SK-MEL-5 (cell line): ENCODE measurements around the gene IL31. TPM values are rescaled to one million over a fixed set of nuclear protein-coding genes. Genes with fewer than 3 reads are reported as not detected.

Experiments used
- DNase-seq: peaks from one replicate; pipeline ENCODE4 v3.0.0-alpha.2; 2016; ENCODE audit warnings: low read depth, low spot score
- in situ Hi-C: cut with HindIII; loops from 2 replicates; pipeline ENCODE4 v1.10.0; 2016; ENCODE audit warnings: low sequenced_read_pairs, high pct_unique_total_duplicates, low pct_unique_long_range_greater_than_20kb
- total RNA-seq: library from RNA; depleted of rRNA; stranded (reverse); fragments of >200 nt; shearing (Covaris generic); gene quantifications from 2 replicates; pipeline ENCODE4 v1.2.3, GENCODE V29; 2014

IL31 gene
- total RNA-seq, 1 experiment from 2014 or later: not detected

GRCh38 chr12:122167356-122167925, 6.6 kb downstream of the IL31 start:
- in situ Hi-C loops: no loop called here
- DNase-seq: no peak

GRCh38 chr12:122166422-122167349, 7.3 kb downstream of the IL31 start:
- no peak for DNase-seq
- in situ Hi-C loops: no loop called here

- DNase-seq: no peak
- in situ Hi-C loops: no loop called here
Observed at GRCh38 chr12:122162976-122163375, 11.0 kb downstream of the IL31 start.

- no peak for DNase-seq
- in situ Hi-C loops: no loop called here
Observed at GRCh38 chr12:122161682-122162081, 12.3 kb downstream of the IL31 start.

- in situ Hi-C loops: no loop called here
- no peak for DNase-seq
Observed at GRCh38 chr12:122160761-122161160, 13.3 kb downstream of the IL31 start.

- in situ Hi-C loops: no loop called here
- no peak for DNase-seq
Observed at GRCh38 chr12:122159882-122160281, 14.1 kb downstream of the IL31 start.

GRCh38 chr12:122158700-122159285, 15.2 kb downstream of the IL31 start:
- DNase-seq: no peak
- in situ Hi-C loops: no loop called here

GRCh38 chr12:122155705-122156104, 18.3 kb downstream of the IL31 start:
- DNase-seq: no peak
- in situ Hi-C loops: no loop called here

- in situ Hi-C loops: no loop called here
- DNase-seq: no peak
Observed at GRCh38 chr12:122152754-122153153, 21.3 kb downstream of the IL31 start.

GRCh38 chr12:122150127-122150681, 23.8 kb downstream of the IL31 start:
- in situ Hi-C loops: no loop called here

GRCh38 chr12:122148657-122149056, 25.4 kb downstream of the IL31 start:
- in situ Hi-C loops: no loop called here
- DNase-seq: no peak

More at GRCh38 chr12:122150127-122150681, 23.8 kb downstream of the IL31 start:
- no peak for DNase-seq

GRCh38 chr12:122147514-122148290, 26.3 kb downstream of the IL31 start:
- in situ Hi-C loops: no loop called here
- no peak for DNase-seq

- in situ Hi-C loops: no loop called here
- no peak for DNase-seq
Observed at GRCh38 chr12:122145505-122146330, 28.3 kb downstream of the IL31 start.

GRCh38 chr12:122144885-122145284, 29.1 kb downstream of the IL31 start:
- DNase-seq: no peak

GRCh38 chr12:122142857-122143256, 31.2 kb downstream of the IL31 start:
- in situ Hi-C loops: no loop called here
- no peak for DNase-seq

More at GRCh38 chr12:122144885-122145284, 29.1 kb downstream of the IL31 start:
- in situ Hi-C loops: no loop called here

GRCh38 chr12:122141911-122142725, 31.9 kb downstream of the IL31 start:
- in situ Hi-C loops: no loop called here
- no peak for DNase-seq
